HG02610 (cell line): ENCODE results near the gene TMEM86B.

ENCODE experiments used
- ATAC-seq: cut with Tn5 transposase; IDR thresholded peaks from one replicate; pipeline ENCODE4 v1.9.1; 2021; ENCODE audit warnings: mild to moderate bottlenecking, moderate library complexity; ENCODE audit not compliant: unreplicated experiment

TMEM86B gene

DNA sequence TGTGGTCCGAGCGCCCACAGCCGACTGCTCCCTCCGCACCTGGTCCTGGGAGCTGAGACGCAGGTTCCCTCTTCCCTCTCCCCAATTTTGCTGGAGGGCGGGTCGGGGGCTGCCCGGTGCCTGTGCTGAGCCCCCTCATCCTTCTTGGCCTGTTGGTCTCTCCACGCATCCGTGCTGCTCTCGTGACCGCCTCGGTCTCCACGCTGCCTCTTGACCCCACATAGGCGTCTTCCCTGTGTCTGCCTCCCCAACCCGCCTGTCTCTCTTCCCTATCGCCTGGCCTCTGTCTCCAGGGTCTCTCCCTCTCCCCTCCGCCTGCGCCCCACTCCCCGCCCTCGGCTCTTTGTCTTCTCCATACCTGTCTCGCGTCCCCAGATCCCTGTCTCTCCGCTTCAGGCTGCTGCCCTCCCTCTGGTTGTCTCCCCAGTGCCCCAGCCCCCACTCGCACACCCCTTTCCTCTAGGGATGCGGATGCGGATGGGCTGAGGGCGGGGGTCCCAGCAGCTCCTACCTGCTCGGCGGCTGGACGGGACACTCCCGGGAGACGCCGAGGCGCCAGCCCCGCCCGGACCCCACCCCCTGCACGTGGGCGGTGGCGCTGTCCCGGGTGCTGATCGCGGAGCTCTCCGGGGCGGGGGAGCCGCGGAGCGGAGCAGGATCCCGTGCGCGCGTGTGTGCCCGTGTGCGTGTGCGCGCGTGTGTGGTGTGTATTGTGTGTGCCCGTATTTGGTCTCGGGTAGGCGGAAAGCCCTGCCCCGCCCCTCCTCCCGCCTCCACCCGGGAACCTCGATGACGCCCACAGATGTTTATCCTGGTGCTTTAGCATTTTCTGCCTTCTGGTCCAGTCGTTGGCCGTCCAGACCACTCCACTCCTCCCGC, 48.7 kb downstream of the TMEM86B start, which contains the start of gene SYT5:
Gene SYT5 (minus strand): TSS at position 684 of the 879 bp plus-strand sequence. CDS start 1,248 bp downstream, outside the sequence.
- ATAC-seq = no peak

DNA sequence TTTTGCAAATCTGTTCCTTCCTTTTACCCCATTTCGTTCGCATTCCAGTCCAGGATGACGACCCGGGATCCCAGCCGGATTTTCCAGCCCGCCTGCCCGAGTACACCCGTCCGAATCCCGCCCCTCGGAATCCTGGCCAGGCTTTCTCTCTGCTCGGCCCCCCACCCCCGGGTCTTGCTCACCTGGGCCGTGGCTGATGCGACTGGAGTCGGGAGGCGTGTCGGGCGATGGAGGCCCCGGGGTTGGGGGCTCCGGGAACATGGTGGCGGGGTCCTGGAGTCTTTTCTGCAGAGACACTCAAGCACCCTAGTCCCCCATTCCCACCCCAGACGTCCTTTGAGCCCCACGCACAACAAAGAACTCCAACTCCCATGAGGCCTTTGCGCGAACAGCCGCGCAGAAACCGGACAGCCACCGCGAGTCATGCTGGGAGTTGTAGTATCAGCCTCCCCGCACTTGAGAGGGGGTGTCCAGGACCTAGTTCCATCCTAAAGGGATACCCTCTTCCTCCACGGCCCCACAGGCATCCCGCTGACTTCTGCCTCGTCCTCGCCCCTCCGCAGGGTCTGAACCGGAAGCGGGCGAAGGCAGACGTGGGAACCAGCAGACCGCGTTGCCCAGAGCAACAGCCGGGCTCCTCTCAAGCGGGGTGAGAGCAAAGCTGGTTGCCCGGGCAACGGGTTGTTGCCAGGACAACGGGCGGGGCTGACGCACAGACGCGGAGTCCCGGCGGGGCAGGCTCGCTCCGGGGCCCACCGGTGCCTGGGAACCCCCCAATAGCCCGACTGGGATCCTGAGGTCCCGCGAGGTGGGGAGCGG, 49.6 kb downstream of the TMEM86B start:
- peak; percentile 80 for ATAC-seq
